ENCODE results near the gene PALMD. TPM values are rescaled to one million over a fixed set of nuclear protein-coding genes. Genes with fewer than 3 reads are reported as not detected.

Gene PALMD
- total RNA-seq, 1 donor from 2014 or later: 1.4 TPM

DNA sequence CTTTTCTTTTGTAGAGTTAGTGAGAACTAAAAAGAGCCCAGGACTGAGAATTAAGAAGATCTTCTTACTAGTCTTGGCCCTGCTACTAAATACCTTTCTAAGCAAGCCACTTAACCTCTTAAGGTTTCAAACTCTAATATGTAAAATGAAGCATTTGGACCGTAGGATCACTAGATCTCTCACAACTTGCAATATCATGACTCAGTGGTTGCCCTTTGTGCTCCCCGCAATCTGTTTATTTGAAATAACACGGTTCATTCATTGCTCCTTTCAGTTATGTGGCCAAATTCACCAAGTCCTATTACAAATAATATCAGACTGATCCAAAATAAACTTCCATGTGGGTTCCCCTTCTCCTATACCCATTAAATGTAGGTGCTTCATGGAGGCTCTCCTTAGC is 10.8 kb downstream of the PALMD start:
- TF ChIP-seq, protein P1, sequence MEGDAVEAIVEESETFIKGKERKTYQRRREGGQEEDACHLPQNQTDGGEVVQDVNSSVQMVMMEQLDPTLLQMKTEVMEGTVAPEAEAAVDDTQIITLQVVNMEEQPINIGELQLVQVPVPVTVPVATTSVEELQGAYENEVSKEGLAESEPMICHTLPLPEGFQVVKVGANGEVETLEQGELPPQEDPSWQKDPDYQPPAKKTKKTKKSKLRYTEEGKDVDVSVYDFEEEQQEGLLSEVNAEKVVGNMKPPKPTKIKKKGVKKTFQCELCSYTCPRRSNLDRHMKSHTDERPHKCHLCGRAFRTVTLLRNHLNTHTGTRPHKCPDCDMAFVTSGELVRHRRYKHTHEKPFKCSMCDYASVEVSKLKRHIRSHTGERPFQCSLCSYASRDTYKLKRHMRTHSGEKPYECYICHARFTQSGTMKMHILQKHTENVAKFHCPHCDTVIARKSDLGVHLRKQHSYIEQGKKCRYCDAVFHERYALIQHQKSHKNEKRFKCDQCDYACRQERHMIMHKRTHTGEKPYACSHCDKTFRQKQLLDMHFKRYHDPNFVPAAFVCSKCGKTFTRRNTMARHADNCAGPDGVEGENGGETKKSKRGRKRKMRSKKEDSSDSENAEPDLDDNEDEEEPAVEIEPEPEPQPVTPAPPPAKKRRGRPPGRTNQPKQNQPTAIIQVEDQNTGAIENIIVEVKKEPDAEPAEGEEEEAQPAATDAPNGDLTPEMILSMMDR (conservative IDR thresholded peaks at IDR 0.05; ENCODE audit: low read depth, low read length): no peak
- DNase-seq (ENCODE audit: low read depth): no peak

DNA sequence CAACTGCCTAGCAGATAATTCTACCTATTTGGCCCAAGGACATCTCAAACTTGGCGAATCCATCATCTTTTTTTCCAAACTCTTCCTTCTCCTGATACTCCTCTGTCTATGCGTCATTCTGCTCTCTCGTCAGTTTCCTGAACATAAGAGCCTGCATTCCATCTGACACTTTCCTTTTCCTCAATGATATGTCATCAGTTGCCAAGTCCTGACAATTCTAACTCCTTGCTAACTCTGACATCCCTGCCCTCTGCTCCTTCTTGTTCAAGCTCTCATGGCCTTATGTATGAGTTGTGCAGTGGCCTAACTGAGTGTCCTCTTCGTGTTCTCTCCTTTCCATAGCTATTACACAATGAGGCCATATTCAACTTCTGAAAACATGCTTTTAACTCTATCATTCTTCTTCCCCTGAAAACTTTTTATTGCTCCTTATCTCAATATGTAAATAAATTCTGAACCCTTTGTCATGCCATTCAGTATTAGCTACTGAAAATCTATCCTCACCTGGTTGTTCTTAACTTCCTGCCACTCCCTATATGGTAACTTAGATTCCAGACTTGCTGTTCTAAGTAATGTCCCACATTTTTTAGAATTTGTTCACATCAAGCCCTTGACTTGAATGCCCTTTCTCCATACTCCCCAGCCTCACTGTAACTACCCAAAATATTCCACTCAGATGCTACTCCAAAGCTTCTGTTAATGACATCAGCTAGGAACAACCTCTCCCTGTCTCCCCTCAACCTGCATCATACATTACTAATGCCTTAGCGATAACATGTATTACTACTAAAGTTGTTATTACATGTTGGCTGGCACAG is 11.5 kb downstream of the PALMD start:
- TF ChIP-seq, protein P1 (conservative IDR thresholded peaks at IDR 0.05; ENCODE audit: low read depth, low read length): no peak
- DNase-seq (ENCODE audit: low read depth): no peak
- H3K4me3 ChIP-seq (ENCODE audit: low read depth, low read length): no peak overlapping the region

More for the DNA sequence above, 10.8 kb downstream of the PALMD start:
- H3K4me3 ChIP-seq (ENCODE audit: low read depth, low read length): no peak overlapping the region

DNA sequence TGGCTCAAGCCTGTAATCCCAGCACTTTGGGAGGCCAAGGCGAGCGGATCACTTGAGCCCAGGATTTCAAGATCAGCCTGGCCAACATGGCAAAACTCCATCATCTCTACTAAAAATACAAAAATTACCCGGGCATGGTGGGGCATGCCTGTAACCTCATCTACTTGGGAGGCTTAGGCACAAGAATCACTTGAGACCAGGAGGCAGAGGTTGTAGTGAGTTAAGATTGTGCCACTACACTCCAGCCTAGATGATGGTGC is 12.0 kb downstream of the PALMD start:
- TF ChIP-seq, protein P1 (conservative IDR thresholded peaks at IDR 0.05; ENCODE audit: low read depth, low read length): no peak
- DNase-seq (ENCODE audit: low read depth): no peak

DNA sequence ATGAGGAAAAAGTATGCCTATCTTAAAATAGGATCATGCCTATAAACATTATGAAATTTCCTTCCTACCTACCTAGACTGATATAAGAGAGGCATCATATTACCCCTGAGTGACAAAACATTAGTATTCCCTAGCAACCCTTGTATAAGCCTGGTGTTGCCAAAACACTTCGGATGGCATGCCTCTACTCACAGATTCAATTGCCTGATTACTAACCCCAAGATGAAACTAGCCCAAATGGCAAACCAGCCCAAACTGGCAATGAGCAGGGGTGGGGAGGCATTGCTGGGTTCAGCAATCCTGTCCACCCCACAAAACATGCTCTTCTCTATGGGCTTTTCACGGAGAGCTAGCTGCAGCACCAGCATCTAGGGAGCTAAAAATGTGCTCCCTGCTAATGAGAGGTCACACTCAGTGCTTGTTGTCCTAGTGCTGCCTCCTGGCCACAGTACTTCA is 13.9 kb downstream of the PALMD start:
- no peak for DNase-seq (ENCODE audit: low read depth)
- TF ChIP-seq, protein P1 (conservative IDR thresholded peaks at IDR 0.05; ENCODE audit: low read depth, low read length): no peak
- no peak overlapping the region for H3K4me3 ChIP-seq (ENCODE audit: low read depth, low read length)

More for the DNA sequence above, 12.0 kb downstream of the PALMD start:
- no peak overlapping the region for H3K4me3 ChIP-seq (ENCODE audit: low read depth, low read length)

DNA sequence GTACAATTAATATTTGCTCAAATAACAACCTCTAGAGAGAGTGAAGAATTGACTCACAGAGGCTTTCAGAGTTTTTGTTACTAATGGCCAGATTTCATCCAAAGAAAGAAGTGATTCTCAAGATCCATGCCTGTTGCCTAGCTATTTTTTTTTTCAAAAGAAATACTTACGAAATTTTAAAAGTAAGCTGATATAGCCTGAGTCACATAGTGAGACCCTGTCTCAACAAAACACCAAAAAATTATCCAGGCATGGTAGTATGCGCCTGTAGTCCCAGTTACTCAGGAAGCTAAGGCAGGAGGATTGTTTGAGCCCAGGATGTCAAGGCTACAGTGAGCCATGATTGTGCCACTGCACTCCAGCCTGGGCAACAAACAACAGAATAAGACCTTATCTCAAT is 14.6 kb downstream of the PALMD start:
- H3K4me3 ChIP-seq (ENCODE audit: low read depth, low read length): no peak overlapping the region
- no peak for DNase-seq (ENCODE audit: low read depth)
- TF ChIP-seq, protein P1 (conservative IDR thresholded peaks at IDR 0.05; ENCODE audit: low read depth, low read length): no peak

DNA sequence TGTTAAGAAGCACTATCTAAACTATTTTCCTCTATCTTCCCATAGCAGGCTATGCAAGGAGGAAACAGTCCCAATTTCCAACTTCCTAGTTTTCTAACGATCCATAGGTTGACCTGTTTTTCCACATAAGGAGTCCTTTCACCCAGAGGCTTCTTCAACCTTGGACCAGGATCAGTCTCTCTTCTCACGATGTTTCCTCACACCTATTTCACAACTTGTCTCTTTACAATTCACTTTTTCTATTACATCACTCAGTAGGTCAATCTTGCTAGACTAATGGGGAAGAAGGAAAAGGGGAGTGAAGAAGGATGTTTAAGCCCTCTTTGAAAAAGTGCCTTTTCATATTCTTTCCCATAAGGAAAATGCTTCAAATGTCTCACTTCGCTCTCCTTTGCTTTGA is 15.9 kb downstream of the PALMD start:
- no peak for DNase-seq (ENCODE audit: low read depth)
- no peak overlapping the region for H3K4me3 ChIP-seq (ENCODE audit: low read depth, low read length)
- TF ChIP-seq, protein P1 (conservative IDR thresholded peaks at IDR 0.05; ENCODE audit: low read depth, low read length): no peak

DNA sequence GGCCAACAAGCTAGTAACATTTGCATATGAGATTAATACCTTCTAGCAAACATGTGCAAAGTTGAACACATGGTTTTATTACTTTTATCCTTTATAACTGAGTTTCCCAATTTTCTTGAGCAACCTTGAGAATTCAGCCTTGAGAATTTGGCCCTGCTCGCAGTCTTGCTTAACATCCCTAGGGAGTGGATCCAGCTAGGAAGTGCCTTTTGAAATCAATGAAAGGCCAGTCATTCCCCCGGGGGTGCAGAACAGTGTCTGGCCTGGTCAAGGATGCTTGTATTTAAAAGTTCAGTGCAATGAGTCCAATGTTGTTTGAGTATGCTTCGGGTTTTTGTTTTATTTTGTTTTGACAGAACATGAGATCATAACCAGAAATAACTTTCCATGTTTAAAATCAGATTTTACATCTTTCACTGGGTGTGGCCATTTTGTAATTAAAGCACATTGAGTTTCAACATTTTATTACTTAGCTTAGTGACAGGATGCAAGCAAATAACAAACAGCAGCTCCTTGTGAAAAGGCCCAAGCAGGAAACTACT is 16.7 kb downstream of the PALMD start:
- TF ChIP-seq, protein P1 (conservative IDR thresholded peaks at IDR 0.05; ENCODE audit: low read depth, low read length): no peak
- no peak overlapping the region for H3K4me3 ChIP-seq (ENCODE audit: low read depth, low read length)
- no peak for DNase-seq (ENCODE audit: low read depth)

Data from epithelial cell of proximal tubule (primary cell).